HG03135 (cell line): ENCODE results near the gene LRRC4C.

ENCODE experiments used
- ATAC-seq: cut with Tn5 transposase; IDR thresholded peaks from one replicate; pipeline ENCODE4 v1.9.1; 2021; ENCODE audit warnings: mild to moderate bottlenecking, moderate library complexity; ENCODE audit not compliant: unreplicated experiment

LRRC4C gene

GRCh38 chr11:41333357-41333756 is 126.1 kb downstream of the LRRC4C start:
- no peak for ATAC-seq

GRCh38 chr11:41328324-41328723 is 131.1 kb downstream of the LRRC4C start:
- no peak for ATAC-seq

GRCh38 chr11:41323446-41323845 is 136.0 kb downstream of the LRRC4C start:
- ATAC-seq = no peak

- no peak for ATAC-seq
Measured at GRCh38 chr11:41320653-41321052, 138.8 kb downstream of the LRRC4C start.

GRCh38 chr11:41320238-41320637 is 139.2 kb downstream of the LRRC4C start:
- ATAC-seq = no peak

- ATAC-seq = no peak
Measured at GRCh38 chr11:41319434-41319833, 140.0 kb downstream of the LRRC4C start.

- ATAC-seq = no peak
Measured at GRCh38 chr11:41316751-41317150, 142.7 kb downstream of the LRRC4C start.

- ATAC-seq = no peak
Measured at GRCh38 chr11:41313226-41313625, 146.2 kb downstream of the LRRC4C start.

GRCh38 chr11:41309716-41310115 is 149.7 kb downstream of the LRRC4C start:
- ATAC-seq = peak; percentile 17

GRCh38 chr11:41309111-41309522 is 150.3 kb downstream of the LRRC4C start:
- peak; percentile 88 for ATAC-seq

GRCh38 chr11:41308286-41308685 is 151.2 kb downstream of the LRRC4C start:
- ATAC-seq = no peak

- ATAC-seq = no peak
Measured at GRCh38 chr11:41307296-41308080, 152.0 kb downstream of the LRRC4C start.

- no peak for ATAC-seq
Measured at GRCh38 chr11:41306431-41306830, 153.0 kb downstream of the LRRC4C start.

GRCh38 chr11:41301023-41301422 is 158.4 kb downstream of the LRRC4C start:
- ATAC-seq = no peak

- ATAC-seq = no peak
Measured at GRCh38 chr11:41289408-41289807, 170.0 kb downstream of the LRRC4C start.

- no peak for ATAC-seq
Measured at GRCh38 chr11:41286751-41287150, 172.7 kb downstream of the LRRC4C start.

- no peak for ATAC-seq
Measured at GRCh38 chr11:41284354-41284753, 175.1 kb downstream of the LRRC4C start.

- ATAC-seq = no peak
Measured at GRCh38 chr11:41283191-41283930, 176.1 kb downstream of the LRRC4C start.

- no peak for ATAC-seq
Measured at GRCh38 chr11:41282395-41282794, 177.1 kb downstream of the LRRC4C start.

GRCh38 chr11:41281131-41281742 is 178.2 kb downstream of the LRRC4C start:
- no peak for ATAC-seq

- no peak for ATAC-seq
Measured at GRCh38 chr11:41274831-41275230, 184.6 kb downstream of the LRRC4C start.

- ATAC-seq = no peak
Measured at GRCh38 chr11:41273908-41274307, 185.5 kb downstream of the LRRC4C start.
